Measurements from ENCODE around the gene R3HDM1.

DNA sequence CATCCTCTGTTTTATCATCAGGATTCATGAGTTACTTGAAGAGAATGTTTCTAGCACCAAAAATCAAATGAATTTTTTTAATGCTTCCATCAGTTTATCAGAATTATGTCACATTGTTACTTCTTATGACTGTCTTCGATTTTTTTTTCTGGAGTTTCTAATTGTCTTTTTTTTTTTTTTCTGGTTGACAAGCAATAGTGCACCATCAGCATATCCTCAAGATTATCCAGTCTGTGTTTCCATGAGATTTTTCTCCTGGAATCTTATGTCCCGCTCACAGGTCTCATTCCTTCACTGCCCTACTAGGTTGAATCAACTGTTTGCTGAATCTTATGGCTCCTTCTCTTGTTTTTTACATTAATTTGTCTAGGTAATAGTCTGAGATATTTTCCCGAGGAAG, 16.0 kb downstream of the R3HDM1 start:
- TF ChIP-seq, protein P1, sequence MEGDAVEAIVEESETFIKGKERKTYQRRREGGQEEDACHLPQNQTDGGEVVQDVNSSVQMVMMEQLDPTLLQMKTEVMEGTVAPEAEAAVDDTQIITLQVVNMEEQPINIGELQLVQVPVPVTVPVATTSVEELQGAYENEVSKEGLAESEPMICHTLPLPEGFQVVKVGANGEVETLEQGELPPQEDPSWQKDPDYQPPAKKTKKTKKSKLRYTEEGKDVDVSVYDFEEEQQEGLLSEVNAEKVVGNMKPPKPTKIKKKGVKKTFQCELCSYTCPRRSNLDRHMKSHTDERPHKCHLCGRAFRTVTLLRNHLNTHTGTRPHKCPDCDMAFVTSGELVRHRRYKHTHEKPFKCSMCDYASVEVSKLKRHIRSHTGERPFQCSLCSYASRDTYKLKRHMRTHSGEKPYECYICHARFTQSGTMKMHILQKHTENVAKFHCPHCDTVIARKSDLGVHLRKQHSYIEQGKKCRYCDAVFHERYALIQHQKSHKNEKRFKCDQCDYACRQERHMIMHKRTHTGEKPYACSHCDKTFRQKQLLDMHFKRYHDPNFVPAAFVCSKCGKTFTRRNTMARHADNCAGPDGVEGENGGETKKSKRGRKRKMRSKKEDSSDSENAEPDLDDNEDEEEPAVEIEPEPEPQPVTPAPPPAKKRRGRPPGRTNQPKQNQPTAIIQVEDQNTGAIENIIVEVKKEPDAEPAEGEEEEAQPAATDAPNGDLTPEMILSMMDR (IDR thresholded peaks at IDR 0.05): no peak
- TF ChIP-seq POLR2A (IDR thresholded peaks at IDR 0.05): no peak
